HG02642 (cell line): ENCODE measurements around the gene TAF11.
A peak's percentile ranks its signal among the peaks of the same experiment; 100 is the strongest.
"Not testable (repeated sequence)": the region's sequence is repeated elsewhere in the genome, so short reads cannot be mapped to it uniquely, and the experiment has no call there.

ENCODE experiments used
- ATAC-seq: cut with Tn5 transposase; IDR thresholded peaks from one replicate; pipeline ENCODE4 v1.9.1; 2021; ENCODE audit warnings: mild to moderate bottlenecking; ENCODE audit not compliant: unreplicated experiment, poor library complexity

Gene TAF11

GRCh38 chr6:34906826-34907225 is 19.0 kb upstream of the TAF11 start:
- no peak for ATAC-seq

GRCh38 chr6:34904990-34905613 is 17.3 kb upstream of the TAF11 start:
- no peak for ATAC-seq

- no peak for ATAC-seq
These were observed 14.1 kb upstream of the TAF11 start for GRCh38 chr6:34901930-34902329.

GRCh38 chr6:34900321-34901031 is 12.6 kb upstream of the TAF11 start:
- no peak for ATAC-seq

GRCh38 chr6:34899748-34900147 is 11.9 kb upstream of the TAF11 start:
- ATAC-seq, result not testable (repeated sequence)

- ATAC-seq, result no peak
These were observed 9.9 kb upstream of the TAF11 start for GRCh38 chr6:34897716-34898115.

- ATAC-seq, result no peak
These were observed 9.3 kb upstream of the TAF11 start for GRCh38 chr6:34897130-34897529.

- no peak for ATAC-seq
These were observed 6.9 kb upstream of the TAF11 start for GRCh38 chr6:34894693-34895092.

- no peak for ATAC-seq
These were observed 3.5 kb upstream of the TAF11 start for GRCh38 chr6:34891296-34891695.

- ATAC-seq, result no peak
These were observed 2.7 kb upstream of the TAF11 start for GRCh38 chr6:34890533-34890925.

- ATAC-seq, result peak; percentile 65
These were observed 1.2 kb upstream of the TAF11 start, which contains the start of gene ANKS1A for GRCh38 chr6:34888874-34889555. Gene ANKS1A, plus strand, starts transcription at chr6:34889255. Its CDS starts 148 bp downstream, at chr6:34889403.

- ATAC-seq, result no peak
These were observed 643 bp upstream of the TAF11 start for GRCh38 chr6:34888514-34888856.

- ATAC-seq, result not testable (repeated sequence)
These were observed 2.0 kb downstream of the TAF11 start for GRCh38 chr6:34885837-34886236.

GRCh38 chr6:34884996-34885395 is 2.8 kb downstream of the TAF11 start:
- no peak for ATAC-seq

- ATAC-seq, result not testable (repeated sequence)
These were observed 3.8 kb downstream of the TAF11 start for GRCh38 chr6:34884073-34884472.

- ATAC-seq, result no peak
These were observed 9.9 kb downstream of the TAF11 start for GRCh38 chr6:34877869-34878485.

GRCh38 chr6:34877259-34877658 is 10.6 kb downstream of the TAF11 start:
- ATAC-seq, result no peak

- ATAC-seq, result no peak
These were observed 11.4 kb downstream of the TAF11 start for GRCh38 chr6:34876472-34876871.

GRCh38 chr6:34875292-34876213 is 12.3 kb downstream of the TAF11 start:
- ATAC-seq, result no peak

- ATAC-seq, result no peak
These were observed 15.5 kb downstream of the TAF11 start for GRCh38 chr6:34872332-34872731.
